Activated CD8-positive, alpha-beta T cell treated with anti-CD3 and anti-CD28 coated beads, Interleukin-2, amount 10 ng/mL, durations not matched to agents 7 days and 5 days (primary cell): ENCODE measurements around the gene AVP. TPM values are rescaled to one million over a fixed set of nuclear protein-coding genes. Genes with fewer than 3 reads are reported as not detected.
"Not testable (repeated sequence)": the region's sequence is repeated elsewhere in the genome, so short reads cannot be mapped to it uniquely, and the experiment has no call there.

Experiments
- ATAC-seq: fragments of 150-1000 bp; cut with Tn5 transposase; one replicate; pipeline ENCODE4 v1.10.0; 2021; ENCODE audit warnings: moderate library complexity
- CTCF ChIA-PET: fragments of 350-600 bp; sonication (Branson Sonifier 250); formaldehyde crosslinking; loops from one replicate; lab custom pipeline; 2021; ENCODE audit warnings: antibody characterized with exemption; lab: Charles Lee
- POLR2A ChIA-PET: fragments of 350-600 bp; sonication (Branson Sonifier 250); formaldehyde crosslinking; loops from one replicate; lab custom pipeline; 2021; ENCODE audit warnings: antibody characterized with exemption; lab: Charles Lee
- DNase-seq: peaks from one replicate; pipeline ENCODE4 v3.0.0-alpha.2; 2020
- H3K27ac Mint-ChIP-seq: one replicate; pipeline ENCODE4 v1.8.0; 2021; ENCODE audit warnings: mild to moderate bottlenecking, mixed read lengths
- H3K27me3 Mint-ChIP-seq: one replicate; pipeline ENCODE4 v1.8.0; 2021; ENCODE audit warnings: low read depth, mixed read lengths
- H3K36me3 Mint-ChIP-seq: one replicate; pipeline ENCODE4 v1.8.0; 2021; ENCODE audit warnings: low read depth, mixed read lengths
- H3K4me1 Mint-ChIP-seq: one replicate; pipeline ENCODE4 v1.8.0; 2021; ENCODE audit warnings: low read depth, mixed read lengths
- H3K4me3 Mint-ChIP-seq: one replicate; pipeline ENCODE4 v1.8.0; 2021; ENCODE audit warnings: mild to moderate bottlenecking, mixed read lengths
- H3K9me3 Mint-ChIP-seq: one replicate; pipeline ENCODE4 v1.8.0; 2022; ENCODE audit warnings: mixed read lengths; ENCODE audit not compliant: insufficient read depth
- total RNA-seq, 2 experiments: library from RNA; stranded (reverse); gene quantifications; one replicate each; pipeline ENCODE4 v1.2.3, GENCODE V29; 2021

The AVP gene
- total RNA-seq = not detected

- no peaks in the 10 kb centered on the region for H3K36me3 Mint-ChIP-seq
- CTCF ChIA-PET = no interaction called here
- no peak within 1 kb of the TSS for H3K27ac Mint-ChIP-seq
- ATAC-seq (no peak), DNase-seq (no peak)
- no peaks in the 10 kb centered on the region for H3K9me3 Mint-ChIP-seq
- H3K4me3 Mint-ChIP-seq = peak within 1 kb of the TSS; percentile 22
- H3K27me3 Mint-ChIP-seq = peaks cover 49% of the 10 kb centered on the region
- H3K4me1 Mint-ChIP-seq = peaks cover 8% of the 10 kb centered on the region
- POLR2A ChIA-PET = no interaction called here
Observed at GRCh38 chr20:3084283-3084985, at the start of gene AVP. AVP (minus strand) TSS chr20:3084724; CDS start chr20:3084674, 50 bp downstream.

GRCh38 chr20:3134151-3134550 lies 49.6 kb upstream of the AVP start:
- H3K4me1 Mint-ChIP-seq = no peaks in the 10 kb centered on the region
- ATAC-seq (no peak), DNase-seq (no peak)
- no peaks in the 10 kb centered on the region for H3K27me3 Mint-ChIP-seq
- H3K27ac Mint-ChIP-seq = no peak overlapping the region
- ChIA-PET POLR2A (no interaction called here), CTCF (no interaction called here)
- H3K9me3 Mint-ChIP-seq = no peaks in the 10 kb centered on the region
- no peak overlapping the region for H3K4me3 Mint-ChIP-seq
- H3K36me3 Mint-ChIP-seq = no peaks in the 10 kb centered on the region

- no peaks in the 10 kb centered on the region for H3K36me3 Mint-ChIP-seq
- H3K4me3 Mint-ChIP-seq = no peak overlapping the region
- H3K27me3 Mint-ChIP-seq = no peaks in the 10 kb centered on the region
- no peak overlapping the region for H3K27ac Mint-ChIP-seq
- POLR2A ChIA-PET = no interaction called here
- DNase-seq = no peak
- H3K4me1 Mint-ChIP-seq = no peaks in the 10 kb centered on the region
- CTCF ChIA-PET = no interaction called here
- H3K9me3 Mint-ChIP-seq = no peaks in the 10 kb centered on the region
- ATAC-seq = no peak
Observed at GRCh38 chr20:3133155-3133554, 48.6 kb upstream of the AVP start.

GRCh38 chr20:3130051-3130600 lies 45.6 kb upstream of the AVP start:
- Mint-ChIP-seq H3K27me3 (no peaks in the 10 kb centered on the region), H3K4me3 (no peak overlapping the region), H3K9me3 (no peaks in the 10 kb centered on the region), H3K4me1 (no peaks in the 10 kb centered on the region), H3K27ac (no peak overlapping the region), H3K36me3 (peaks cover 2% of the 10 kb centered on the region)
- ATAC-seq = no peak
- ChIA-PET CTCF (interaction anchor here (0.8 to 0.9 kb wide), 2 partner anchors 9 to 14 kb away, joined by 3 to 4 read pairs; no protein-coding TSS in a partner anchor), POLR2A (no interaction called here)
- DNase-seq = no peak

GRCh38 chr20:3129094-3129493 lies 44.6 kb upstream of the AVP start:
- CTCF ChIA-PET = interaction anchor here (0.8 to 0.9 kb wide), 2 partner anchors 8 to 15 kb away, joined by 3 to 4 read pairs; no protein-coding TSS in a partner anchor
- POLR2A ChIA-PET = interaction anchor here (0.6 kb wide), 1 partner anchor 30 kb away, joined by 3 read pairs; no protein-coding TSS in a partner anchor
- no peak overlapping the region for H3K4me3 Mint-ChIP-seq
- H3K27me3 Mint-ChIP-seq = no peaks in the 10 kb centered on the region
- H3K4me1 Mint-ChIP-seq = no peaks in the 10 kb centered on the region
- DNase-seq (no peak), ATAC-seq (no peak)
- H3K9me3 Mint-ChIP-seq = no peaks in the 10 kb centered on the region
- peaks cover 8% of the 10 kb centered on the region for H3K36me3 Mint-ChIP-seq
- no peak overlapping the region for H3K27ac Mint-ChIP-seq

- Mint-ChIP-seq H3K36me3 (peaks cover 12% of the 10 kb centered on the region), H3K27me3 (no peaks in the 10 kb centered on the region), H3K27ac (no peak overlapping the region), H3K4me3 (no peak overlapping the region), H3K9me3 (no peaks in the 10 kb centered on the region), H3K4me1 (peaks cover 2% of the 10 kb centered on the region)
- ChIA-PET POLR2A (interaction anchor here (0.6 kb wide), 1 partner anchor 31 kb away, joined by 3 read pairs; no protein-coding TSS in a partner anchor), CTCF (no interaction called here)
- ATAC-seq (no peak), DNase-seq (no peak)
Observed at GRCh38 chr20:3128275-3128984, 43.9 kb upstream of the AVP start.

- DNase-seq = no peak
- peaks cover 30% of the 10 kb centered on the region for H3K36me3 Mint-ChIP-seq
- ChIA-PET POLR2A (no interaction called here), CTCF (no interaction called here)
- peaks cover 21% of the 10 kb centered on the region for H3K4me1 Mint-ChIP-seq
- H3K27ac Mint-ChIP-seq = no peak overlapping the region
- no peak for ATAC-seq
- H3K9me3 Mint-ChIP-seq = peaks cover 4% of the 10 kb centered on the region
- no peak overlapping the region for H3K4me3 Mint-ChIP-seq
- H3K27me3 Mint-ChIP-seq = no peaks in the 10 kb centered on the region
Observed at GRCh38 chr20:3126527-3126859, 42.0 kb upstream of the AVP start.

- POLR2A ChIA-PET, H3K27ac Mint-ChIP-seq, DNase-seq, H3K4me3 Mint-ChIP-seq, H3K9me3 Mint-ChIP-seq, CTCF ChIA-PET, H3K27me3 Mint-ChIP-seq, ATAC-seq: not testable (repeated sequence)
- peaks cover 35% of the 10 kb centered on the region for H3K36me3 Mint-ChIP-seq
- H3K4me1 Mint-ChIP-seq = peaks cover 26% of the 10 kb centered on the region
Observed at GRCh38 chr20:3125776-3126526, 41.4 kb upstream of the AVP start.

GRCh38 chr20:3124773-3125560 lies 40.4 kb upstream of the AVP start:
- ATAC-seq, H3K27ac Mint-ChIP-seq, DNase-seq, H3K27me3 Mint-ChIP-seq, H3K4me3 Mint-ChIP-seq, H3K9me3 Mint-ChIP-seq, CTCF ChIA-PET, POLR2A ChIA-PET: not testable (repeated sequence)
- Mint-ChIP-seq H3K36me3 (peaks cover 40% of the 10 kb centered on the region), H3K4me1 (peaks cover 31% of the 10 kb centered on the region)

GRCh38 chr20:3124163-3124562 lies 39.6 kb upstream of the AVP start:
- ATAC-seq, H3K27me3 Mint-ChIP-seq, H3K9me3 Mint-ChIP-seq, POLR2A ChIA-PET, H3K4me3 Mint-ChIP-seq, H3K27ac Mint-ChIP-seq, DNase-seq: not testable (repeated sequence)
- peaks cover 33% of the 10 kb centered on the region for H3K4me1 Mint-ChIP-seq
- peaks cover 45% of the 10 kb centered on the region for H3K36me3 Mint-ChIP-seq
- CTCF ChIA-PET = interaction anchor here (0.9 kb wide), 1 partner anchor 33 kb away, joined by 3 read pairs; no protein-coding TSS in a partner anchor

- DNase-seq = no peak
- POLR2A ChIA-PET = no interaction called here
- Mint-ChIP-seq H3K4me3 (no peak overlapping the region), H3K9me3 (peaks cover 4% of the 10 kb centered on the region), H3K27ac (peak overlapping the region; percentile 65), H3K36me3 (peaks cover 47% of the 10 kb centered on the region), H3K4me1 (peaks cover 34% of the 10 kb centered on the region), H3K27me3 (no peaks in the 10 kb centered on the region)
- CTCF ChIA-PET = interaction anchor here (0.9 kb wide), 1 partner anchor 34 kb away, joined by 3 read pairs; no protein-coding TSS in a partner anchor
- no peak for ATAC-seq
Observed at GRCh38 chr20:3123542-3123941, 39.0 kb upstream of the AVP start.
